Activated gamma-delta T cell treated with anti-CD3 and anti-CD28 coated beads, Interleukin-2, amount 50 U/mL, for 16 hours (primary cell): ENCODE measurements around the gene DECR2.

Experiments
- DNase-seq: peaks from one replicate; pipeline ENCODE4 v3.0.0-alpha.2; 2020; ENCODE audit warnings: low read depth

DECR2 gene

GRCh38 chr16:444027-444426 is 42.3 kb downstream of the DECR2 start:
- no peak for DNase-seq

DNA sequence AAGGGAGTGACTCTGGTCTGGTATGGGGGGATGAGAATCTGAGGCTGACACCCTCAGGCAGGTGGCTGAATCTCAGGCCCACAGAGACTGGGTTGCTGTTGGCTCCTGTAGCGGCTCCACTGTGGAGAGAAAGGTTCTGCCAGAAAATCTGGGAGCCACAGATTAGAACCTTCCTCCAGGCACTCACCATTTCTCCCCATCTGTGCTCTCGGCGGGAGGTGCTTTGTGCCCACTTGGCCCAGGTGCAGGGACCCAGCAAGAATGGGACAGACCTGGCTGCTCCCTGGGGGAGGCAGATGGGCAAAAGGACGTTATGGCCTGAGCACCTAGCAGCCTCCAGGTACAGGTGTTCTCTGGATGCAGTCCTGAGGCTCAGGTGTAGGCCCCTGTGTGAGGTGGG is 43.9 kb downstream of the DECR2 start:
- DNase-seq = no peak

- no peak for DNase-seq
These were observed 48.7 kb downstream of the DECR2 start for GRCh38 chr16:450385-450784.

DNA sequence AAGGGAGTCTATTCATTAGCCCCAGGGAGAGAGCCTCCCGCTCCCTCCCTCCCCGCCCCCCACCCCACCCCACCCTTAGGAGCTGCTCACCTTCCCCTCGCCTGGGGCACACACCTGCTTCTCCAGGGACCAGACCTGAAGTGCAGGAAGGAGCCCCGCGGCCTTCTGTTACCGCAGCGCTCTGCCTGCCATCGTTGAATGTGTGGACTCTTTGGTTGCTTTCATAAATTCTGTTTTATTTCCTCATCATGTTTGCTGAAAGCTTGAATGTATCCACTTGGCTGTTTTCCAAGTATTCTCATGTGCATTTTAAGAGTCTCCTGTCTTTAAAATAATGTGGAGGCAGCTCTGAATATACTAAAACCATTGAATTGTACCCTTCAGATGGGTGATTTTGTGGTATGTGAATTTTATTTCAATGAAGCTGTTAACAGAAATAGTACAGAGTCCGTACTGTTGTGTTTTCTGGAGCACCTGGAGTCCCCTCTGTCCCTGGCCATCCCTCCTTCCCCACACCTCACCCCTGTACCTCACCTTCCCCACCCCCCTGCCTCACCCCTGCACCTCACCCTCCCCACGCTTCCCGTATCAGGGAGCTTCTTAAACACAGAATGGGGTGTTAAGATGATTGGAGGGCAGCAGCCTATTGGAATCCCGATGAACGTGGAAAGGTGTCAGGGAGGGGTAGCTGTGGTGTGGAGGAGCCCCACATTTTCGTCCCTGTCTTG is 49.3 kb downstream of the DECR2 start:
- DNase-seq = no peak

DNA sequence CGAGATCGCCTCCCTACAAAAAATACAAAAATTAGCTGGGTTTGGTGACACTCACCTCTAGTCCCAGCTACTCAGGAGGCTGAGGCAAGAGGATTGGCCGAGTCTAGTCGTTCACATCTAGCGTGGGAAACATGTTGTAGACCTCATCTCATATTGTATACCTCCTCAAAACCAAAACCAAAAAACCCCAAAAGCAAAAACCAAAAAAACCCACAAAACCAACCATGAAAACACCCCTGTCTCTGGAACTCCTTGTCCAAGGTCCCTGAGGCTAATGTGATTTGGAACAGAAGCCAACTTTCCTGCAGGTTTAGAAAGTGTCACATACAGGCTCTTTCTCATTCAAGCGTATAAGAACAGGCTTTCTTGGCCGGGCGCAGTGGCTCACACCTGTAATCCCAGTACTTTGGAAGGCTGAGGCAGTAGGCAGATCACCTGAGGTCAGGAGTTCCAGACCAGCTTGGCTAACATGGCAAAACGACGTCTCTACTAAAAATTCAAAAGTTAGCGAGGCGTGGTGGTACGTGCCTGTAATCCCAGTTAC is 52.8 kb downstream of the DECR2 start:
- DNase-seq = no peak

DNA sequence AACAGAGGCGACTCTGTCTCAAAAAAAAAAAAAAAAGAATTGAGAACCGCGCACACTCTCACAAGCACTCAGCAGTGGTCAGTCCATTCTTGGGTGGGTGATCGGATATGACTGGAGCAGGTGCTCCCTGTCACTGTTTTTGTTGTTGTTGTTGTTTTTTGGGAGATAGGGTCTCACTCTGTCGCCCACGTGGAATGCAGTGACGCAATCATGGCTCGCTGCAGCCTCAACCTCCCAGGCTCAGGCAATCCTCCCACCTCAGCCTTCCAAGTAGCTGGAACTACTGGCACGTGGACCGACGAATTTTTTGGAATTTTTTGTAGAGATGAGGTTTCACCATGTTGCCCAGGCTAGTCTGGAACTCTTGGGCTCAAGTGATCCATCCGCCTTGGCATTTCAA is 53.8 kb downstream of the DECR2 start:
- no peak for DNase-seq

DNA sequence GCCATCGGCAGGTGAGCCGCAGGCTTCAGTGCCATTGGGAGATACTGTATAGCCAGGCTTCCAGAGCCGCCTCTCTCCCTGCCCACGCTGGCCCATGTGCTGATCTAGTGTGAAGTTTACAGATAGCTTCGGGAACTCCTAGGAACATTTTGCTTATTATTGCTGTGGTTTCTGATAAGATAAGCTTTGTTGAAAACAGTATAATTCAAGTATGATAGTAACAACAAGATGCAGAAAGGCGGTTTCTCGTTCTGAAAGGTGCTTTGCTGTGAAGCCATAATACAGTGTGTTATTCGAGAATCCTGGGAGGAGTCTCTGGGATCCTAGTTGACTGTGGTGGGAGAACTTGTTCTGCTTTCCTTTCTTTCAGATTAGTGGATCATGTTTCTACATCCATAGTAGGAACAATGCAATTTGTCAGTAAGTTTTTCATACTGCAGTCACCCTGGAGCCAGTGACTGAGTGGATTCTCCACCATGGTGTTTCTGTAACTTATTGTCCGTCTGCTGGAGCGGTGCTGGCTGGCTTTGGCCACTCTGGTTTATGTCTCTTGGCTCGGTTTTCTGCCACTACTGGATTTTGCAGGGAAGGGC is 55.3 kb downstream of the DECR2 start:
- DNase-seq = no peak

- DNase-seq = no peak
These were observed 56.2 kb downstream of the DECR2 start for GRCh38 chr16:457732-458400.

- DNase-seq = no peak
These were observed 58.1 kb downstream of the DECR2 start for GRCh38 chr16:459761-460160.

DNA sequence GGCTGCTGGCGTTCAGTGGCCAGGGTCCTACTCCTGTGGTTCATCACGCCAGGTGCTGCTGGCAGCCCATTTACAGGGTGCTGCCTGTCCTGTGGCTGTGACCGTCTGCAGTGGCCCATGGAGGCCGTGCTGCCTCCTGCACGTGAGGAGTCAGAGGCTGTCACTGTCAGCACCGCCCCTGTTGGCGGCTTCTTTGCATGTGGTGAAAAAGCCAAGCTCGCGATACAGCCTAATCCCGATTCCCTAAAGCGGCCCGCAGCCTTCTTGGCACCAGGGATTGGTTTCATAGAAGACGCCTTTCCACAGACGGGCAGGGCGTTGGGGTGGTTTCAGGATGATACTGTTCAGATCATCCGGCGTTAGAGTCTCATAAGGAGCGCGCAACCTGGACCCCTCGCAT is 59.1 kb downstream of the DECR2 start:
- no peak for DNase-seq
